Gastroesophageal sphincter (tissue), 4 donors: Measurements from ENCODE around the gene UQCC2. TPM values are rescaled to one million over a fixed set of nuclear protein-coding genes. Genes with fewer than 3 reads are reported as not detected.

Experiments
- ATAC-seq: fragments of 150-250 bp; one replicate; pipeline ENCODE4 v1.9.1; 2016; ENCODE audit warnings: mild to moderate bottlenecking, moderate library complexity
- H3K27ac ChIP-seq, 4 donors: fragments of 200-600 bp; sonication (generic) in 3 of 4; 1 replicate in 3 of 4; 2 replicates in 1 of 4; pipeline ENCODE4 v1.5.1; 2016 to 2019
- H3K27me3 ChIP-seq: fragments of 200-600 bp; sonication (generic); one replicate; pipeline ENCODE4 v1.5.1; 2019
- H3K36me3 ChIP-seq, 2 donors: fragments of 200-600 bp; sonication (generic); one replicate each; pipeline ENCODE4 v1.5.1; 2019; ENCODE audit warnings: control low read depth in 1 of 2
- H3K4me1 ChIP-seq, 3 donors: fragments of 200-600 bp; sonication (generic); 1 replicate in 2 of 3; 2 replicates in 1 of 3; pipeline ENCODE4 v1.5.1; 2016 to 2019; ENCODE audit warnings: control low read depth in 2 of 3
- H3K4me3 ChIP-seq, 2 donors: fragments of 200-600 bp; sonication (generic); one replicate each; pipeline ENCODE4 v1.5.1; 2019; ENCODE audit warnings: mild to moderate bottlenecking in 1 of 2, moderate library complexity in 1 of 2
- H3K9me3 ChIP-seq, 3 donors: fragments of 200-600 bp; sonication (generic); one replicate each; pipeline ENCODE4 v1.5.1; 2017 to 2019; ENCODE audit warnings: control low read depth in 2 of 3
- EP300 ChIP-seq: sonication (generic); formaldehyde crosslinking; IDR thresholded peaks from one replicate; pipeline ENCODE4 v1.6.1; 2017; ENCODE audit warnings: antibody characterized with exemption, mild to moderate bottlenecking
- POLR2A ChIP-seq, 2 donors: fragments of 450-650 bp; IDR thresholded peaks; one replicate each; pipeline ENCODE4 v1.6.1; 2017; ENCODE audit warnings: antibody characterized with exemption in 2 of 2, mild to moderate bottlenecking in 2 of 2, moderate library complexity in 1 of 2
- POLR2AphosphoS5 ChIP-seq: sonication (generic); formaldehyde crosslinking; IDR thresholded peaks from one replicate; pipeline ENCODE4 v1.6.1; 2017; ENCODE audit warnings: antibody characterized with exemption
- WGBS, 2 donors: methylation state at CpG; one replicate each; pipeline ENCODE4 v1.1.5; 2018; ENCODE audit warnings: low coverage in 1 of 2; 5-methylcytosine and 5-hydroxymethylcytosine counted together
- total RNA-seq, 4 donors: library from RNA; depleted of rRNA; stranded (reverse); fragments of >200 nt; gene quantifications; one replicate each; pipeline ENCODE4 v1.1.0, GENCODE V29; 2016
- TF ChIP-seq, protein P1 (sequence below), 4 experiments: fragments of 200-600 bp in 2 of 4; fragments of 450-650 bp in 2 of 4; sonication (generic) in 1 of 4; IDR thresholded peaks; one replicate each; pipeline ENCODE4 v1.5.1; 2017 to 2019; ENCODE audit warnings: antibody characterized with exemption in 4 of 4, mild to moderate bottlenecking in 2 of 4, moderate library complexity in 2 of 4

Gene UQCC2
- total RNA-seq, 4 donors from 2014 or later: 14.5 to 25.3 (median 17.7) TPM

- peaks cover 0 to 4% of the 10 kb centered on the region in 2 donors for H3K36me3 ChIP-seq
- no peaks in the 10 kb centered on the region for H3K9me3 ChIP-seq
- no peak for ATAC-seq
- H3K4me3 ChIP-seq: no peak overlapping the region
- TF ChIP-seq POLR2A (IDR thresholded peaks at IDR 0.05) (no peak), EP300 (no peak), POLR2AphosphoS5 (no peak)
- TF ChIP-seq, protein P1, sequence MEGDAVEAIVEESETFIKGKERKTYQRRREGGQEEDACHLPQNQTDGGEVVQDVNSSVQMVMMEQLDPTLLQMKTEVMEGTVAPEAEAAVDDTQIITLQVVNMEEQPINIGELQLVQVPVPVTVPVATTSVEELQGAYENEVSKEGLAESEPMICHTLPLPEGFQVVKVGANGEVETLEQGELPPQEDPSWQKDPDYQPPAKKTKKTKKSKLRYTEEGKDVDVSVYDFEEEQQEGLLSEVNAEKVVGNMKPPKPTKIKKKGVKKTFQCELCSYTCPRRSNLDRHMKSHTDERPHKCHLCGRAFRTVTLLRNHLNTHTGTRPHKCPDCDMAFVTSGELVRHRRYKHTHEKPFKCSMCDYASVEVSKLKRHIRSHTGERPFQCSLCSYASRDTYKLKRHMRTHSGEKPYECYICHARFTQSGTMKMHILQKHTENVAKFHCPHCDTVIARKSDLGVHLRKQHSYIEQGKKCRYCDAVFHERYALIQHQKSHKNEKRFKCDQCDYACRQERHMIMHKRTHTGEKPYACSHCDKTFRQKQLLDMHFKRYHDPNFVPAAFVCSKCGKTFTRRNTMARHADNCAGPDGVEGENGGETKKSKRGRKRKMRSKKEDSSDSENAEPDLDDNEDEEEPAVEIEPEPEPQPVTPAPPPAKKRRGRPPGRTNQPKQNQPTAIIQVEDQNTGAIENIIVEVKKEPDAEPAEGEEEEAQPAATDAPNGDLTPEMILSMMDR (IDR thresholded peaks at IDR 0.05): no peak
- H3K27ac ChIP-seq: no peak overlapping the region
- WGBS, 2 donors: 80 to 81% methylated on average over 2 to 5 of the region's 5 CpGs
- peaks cover 0 to 11% (median 0%) of the 10 kb centered on the region in 3 donors for H3K4me1 ChIP-seq
- peaks cover 37% of the 10 kb centered on the region for H3K27me3 ChIP-seq
Observed at GRCh38 chr6:33740794-33741193, 29.3 kb upstream of the UQCC2 start.

DNA sequence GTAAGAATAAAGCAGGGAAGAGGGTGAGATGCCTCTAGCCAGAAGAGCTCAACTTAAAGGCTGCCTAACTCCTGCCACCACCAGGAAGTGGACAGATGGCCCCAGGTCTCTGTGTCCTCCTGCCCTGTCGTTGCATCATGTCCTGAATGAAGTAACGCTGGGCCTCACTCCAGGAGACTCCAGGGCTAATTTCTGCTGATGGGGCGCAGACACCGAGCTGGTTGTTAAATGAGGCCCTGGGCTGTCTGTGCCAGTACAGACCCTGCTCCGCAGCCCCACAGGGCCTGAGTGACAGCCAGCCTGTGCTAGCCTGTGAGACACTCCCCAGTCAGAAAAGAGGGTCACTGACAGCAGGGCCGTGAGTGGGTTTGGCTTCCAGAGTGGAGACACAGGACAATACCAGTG is 28.7 kb upstream of the UQCC2 start:
- no peak overlapping the region for H3K27ac ChIP-seq
- TF ChIP-seq, protein P1 (IDR thresholded peaks at IDR 0.05): no peak
- TF ChIP-seq POLR2A (IDR thresholded peaks at IDR 0.05) (no peak), EP300 (no peak), POLR2AphosphoS5 (no peak)
- no peak overlapping the region for H3K4me3 ChIP-seq
- no CpG with 5 or more reads among the region's 6 CpGs for WGBS, 2 donors
- H3K36me3 ChIP-seq: peaks cover 0 to 4% of the 10 kb centered on the region in 2 donors
- no peaks in the 10 kb centered on the region for H3K9me3 ChIP-seq
- H3K27me3 ChIP-seq: peaks cover 35% of the 10 kb centered on the region
- no peak for ATAC-seq
- peaks cover 0 to 10% (median 0%) of the 10 kb centered on the region in 3 donors for H3K4me1 ChIP-seq

DNA sequence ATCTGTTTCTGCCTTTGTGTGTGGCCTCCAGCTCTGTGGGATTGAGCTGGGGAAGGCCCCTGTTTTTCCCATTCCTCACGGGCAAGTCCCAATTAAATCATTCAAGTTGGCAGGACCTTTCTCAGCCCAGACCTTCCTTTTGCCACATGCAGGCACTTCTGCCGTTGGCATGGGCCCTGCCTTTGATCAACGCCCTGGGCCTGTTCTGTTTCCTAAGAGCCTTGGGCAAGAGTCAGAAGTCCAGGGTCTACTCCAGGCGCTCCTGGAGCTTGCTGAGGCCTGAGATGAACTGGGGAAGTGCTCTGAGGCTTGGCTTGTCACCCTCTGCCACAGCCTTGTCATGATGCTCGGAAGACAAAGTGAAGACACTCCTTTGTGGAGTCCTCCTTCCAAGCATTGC is 28.1 kb upstream of the UQCC2 start:
- no peak overlapping the region for H3K27ac ChIP-seq

GRCh38 chr6:33738879-33739278 is 27.4 kb upstream of the UQCC2 start:
- no peak overlapping the region for H3K27ac ChIP-seq
- whole genome bisulfite sequencing, 2 donors: no CpG with 5 or more reads among the region's 5 CpGs
- no peak for TF ChIP-seq POLR2A (IDR thresholded peaks at IDR 0.05)
- TF ChIP-seq, protein P1 (IDR thresholded peaks at IDR 0.05): no peak
- no peak for ATAC-seq
- peaks cover 27% of the 10 kb centered on the region for H3K27me3 ChIP-seq
- H3K9me3 ChIP-seq: no peaks in the 10 kb centered on the region
- H3K36me3 ChIP-seq: peaks cover 0 to 4% of the 10 kb centered on the region in 2 donors
- H3K4me3 ChIP-seq: no peak overlapping the region
- no peaks in the 10 kb centered on the region for H3K4me1 ChIP-seq

More for the DNA sequence above, 28.1 kb upstream of the UQCC2 start:
- H3K27me3 ChIP-seq: peaks cover 31% of the 10 kb centered on the region
- TF ChIP-seq POLR2A (IDR thresholded peaks at IDR 0.05) (no peak), EP300 (no peak), POLR2AphosphoS5 (no peak)
- TF ChIP-seq, protein P1 (IDR thresholded peaks at IDR 0.05): no peak
- H3K36me3 ChIP-seq: peaks cover 0 to 4% of the 10 kb centered on the region in 2 donors
- no peak for ATAC-seq
- WGBS, 2 donors: no CpG with 5 or more reads among the region's 5 CpGs
- no peak overlapping the region for H3K4me3 ChIP-seq
- peaks cover 0 to 4% (median 0%) of the 10 kb centered on the region in 3 donors for H3K4me1 ChIP-seq
- H3K9me3 ChIP-seq: no peaks in the 10 kb centered on the region

DNA sequence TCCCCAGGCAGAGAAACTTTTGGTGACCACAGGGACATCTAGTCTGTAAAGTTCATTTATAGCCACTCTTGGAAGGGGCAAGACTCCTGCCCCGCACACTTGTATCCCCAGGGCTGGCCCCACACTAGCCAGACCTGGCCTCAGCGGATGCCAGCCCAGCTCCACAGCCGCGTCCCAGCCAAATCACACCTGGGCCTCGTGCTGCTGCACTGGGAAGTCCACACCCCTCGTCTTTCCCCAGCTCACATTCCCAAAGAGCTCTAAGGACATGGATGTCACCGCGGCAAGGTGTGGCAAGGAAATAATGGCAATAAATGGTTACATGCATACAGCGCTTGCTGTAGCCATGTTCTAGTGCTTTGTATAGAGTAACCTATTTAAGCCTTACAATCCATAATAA is 26.7 kb upstream of the UQCC2 start:
- H3K4me1 ChIP-seq: no peaks in the 10 kb centered on the region
- TF ChIP-seq POLR2A (IDR thresholded peaks at IDR 0.05): no peak
- no peak for TF ChIP-seq EP300
- no peak overlapping the region for H3K27ac ChIP-seq
- H3K4me3 ChIP-seq: no peak overlapping the region
- H3K27me3 ChIP-seq: peaks cover 21% of the 10 kb centered on the region
- H3K36me3 ChIP-seq: peaks cover 0 to 4% of the 10 kb centered on the region in 2 donors
- 87 to 93% methylated on average over 3 to 6 of the region's 9 CpGs for WGBS, 2 donors
- ATAC-seq: no peak
- H3K9me3 ChIP-seq: no peaks in the 10 kb centered on the region
